Measurements from ENCODE around the gene NTRK2.

Gene NTRK2

DNA sequence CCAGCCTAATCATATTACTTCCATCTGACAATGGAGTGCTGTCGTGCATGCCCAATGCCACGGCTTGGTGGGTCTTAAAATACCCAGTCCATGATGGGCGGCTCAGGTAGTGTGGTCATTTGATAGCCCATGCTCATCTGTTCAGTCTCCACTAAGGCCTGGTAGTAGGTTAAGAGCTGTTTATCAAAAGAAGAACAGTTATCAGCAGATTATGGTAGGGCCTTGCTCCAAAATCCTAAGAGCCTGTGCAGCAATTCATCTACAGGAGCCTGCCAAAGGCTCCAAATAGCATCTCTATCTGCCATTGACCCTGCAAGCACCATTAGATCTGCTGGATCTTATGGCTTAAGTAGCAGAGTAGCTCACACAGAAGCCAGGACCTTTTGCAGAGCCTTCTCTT lies 21.8 kb upstream of the NTRK2 start:
- H3K4me3 ChIP-seq (ENCODE audit: low read depth, low read length): no peak overlapping the region
- no peak for DNase-seq (ENCODE audit: low read depth)
- TF ChIP-seq, protein P1, sequence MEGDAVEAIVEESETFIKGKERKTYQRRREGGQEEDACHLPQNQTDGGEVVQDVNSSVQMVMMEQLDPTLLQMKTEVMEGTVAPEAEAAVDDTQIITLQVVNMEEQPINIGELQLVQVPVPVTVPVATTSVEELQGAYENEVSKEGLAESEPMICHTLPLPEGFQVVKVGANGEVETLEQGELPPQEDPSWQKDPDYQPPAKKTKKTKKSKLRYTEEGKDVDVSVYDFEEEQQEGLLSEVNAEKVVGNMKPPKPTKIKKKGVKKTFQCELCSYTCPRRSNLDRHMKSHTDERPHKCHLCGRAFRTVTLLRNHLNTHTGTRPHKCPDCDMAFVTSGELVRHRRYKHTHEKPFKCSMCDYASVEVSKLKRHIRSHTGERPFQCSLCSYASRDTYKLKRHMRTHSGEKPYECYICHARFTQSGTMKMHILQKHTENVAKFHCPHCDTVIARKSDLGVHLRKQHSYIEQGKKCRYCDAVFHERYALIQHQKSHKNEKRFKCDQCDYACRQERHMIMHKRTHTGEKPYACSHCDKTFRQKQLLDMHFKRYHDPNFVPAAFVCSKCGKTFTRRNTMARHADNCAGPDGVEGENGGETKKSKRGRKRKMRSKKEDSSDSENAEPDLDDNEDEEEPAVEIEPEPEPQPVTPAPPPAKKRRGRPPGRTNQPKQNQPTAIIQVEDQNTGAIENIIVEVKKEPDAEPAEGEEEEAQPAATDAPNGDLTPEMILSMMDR (IDR thresholded peaks at IDR 0.05; ENCODE audit: low read depth, low read length, missing control alignments): no peak

DNA sequence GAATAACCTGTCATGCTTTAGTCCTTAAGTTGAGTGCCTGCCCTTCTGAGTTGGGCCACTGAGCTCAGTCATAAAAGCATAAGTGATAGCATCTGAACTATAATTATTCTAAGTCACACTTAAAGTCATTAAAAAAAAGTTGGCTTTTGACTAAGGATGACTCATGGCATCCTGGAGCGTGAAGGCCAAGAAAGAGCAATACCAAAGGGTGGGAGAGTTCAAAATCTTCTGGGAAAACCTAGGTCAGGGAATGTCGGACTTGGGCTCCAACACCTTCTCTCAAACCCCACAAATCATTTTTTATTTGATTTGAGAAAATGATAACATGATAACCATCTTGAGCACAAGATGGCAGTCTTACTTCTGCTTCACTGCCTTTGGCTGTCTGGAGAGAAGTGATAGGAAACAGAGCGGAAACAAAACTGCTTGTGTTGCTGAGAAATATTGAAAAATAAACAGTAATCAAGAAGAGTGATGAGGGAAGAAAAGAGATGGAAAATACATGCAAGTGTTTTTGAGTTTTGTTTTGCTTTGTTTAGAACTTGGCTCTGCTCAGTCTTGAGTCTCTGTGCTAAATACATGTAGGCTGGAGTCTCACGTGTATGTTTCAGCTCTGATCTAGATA lies 16.9 kb upstream of the NTRK2 start:
- no peak for DNase-seq (ENCODE audit: low read depth)
- H3K4me3 ChIP-seq (ENCODE audit: low read depth, low read length): no peak overlapping the region
- TF ChIP-seq, protein P1 (IDR thresholded peaks at IDR 0.05; ENCODE audit: low read depth, low read length, missing control alignments): peak; percentile 8

DNA sequence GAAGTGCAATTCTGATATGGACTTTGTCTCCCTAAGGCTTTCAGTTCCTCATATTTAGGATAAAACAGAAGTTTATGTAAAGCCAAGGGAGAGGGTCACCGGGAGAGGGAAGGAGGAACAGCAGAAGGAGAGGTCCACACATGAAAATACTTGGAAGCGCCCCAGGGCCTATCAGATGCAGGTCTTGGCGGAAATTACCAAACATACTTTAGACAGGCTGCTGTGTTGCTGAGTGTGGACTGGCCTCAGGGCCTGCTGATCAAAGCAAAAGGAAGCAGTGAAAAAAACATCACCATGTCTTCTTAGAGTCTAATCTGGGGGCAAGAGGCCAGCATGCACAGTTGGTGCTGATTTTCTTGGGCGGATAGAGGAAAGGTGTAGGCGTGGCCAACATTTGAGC lies 14.1 kb upstream of the NTRK2 start:
- H3K4me3 ChIP-seq (ENCODE audit: low read depth, low read length): no peak overlapping the region
- TF ChIP-seq, protein P1 (IDR thresholded peaks at IDR 0.05; ENCODE audit: low read depth, low read length, missing control alignments): no peak
- DNase-seq (ENCODE audit: low read depth): no peak

DNA sequence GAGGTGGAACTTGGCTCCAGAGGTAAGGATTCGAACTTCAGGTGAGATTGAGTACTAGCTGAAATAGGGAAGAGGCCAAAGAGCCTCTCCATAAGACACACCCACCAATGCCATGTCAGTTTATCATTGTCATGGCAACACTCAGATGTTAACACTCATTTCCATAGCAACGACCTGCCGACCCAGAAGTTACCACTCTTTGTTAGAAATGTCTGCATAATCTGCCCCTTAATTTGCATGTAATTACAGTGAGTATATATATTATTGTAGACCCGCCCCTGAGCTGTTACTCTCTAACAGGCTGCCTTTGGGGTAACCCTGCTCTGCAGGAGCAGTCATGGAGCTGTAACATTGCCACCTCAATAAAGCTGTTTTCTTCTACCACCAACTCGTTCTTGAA lies 10.2 kb upstream of the NTRK2 start:
- TF ChIP-seq, protein P1 (IDR thresholded peaks at IDR 0.05; ENCODE audit: low read depth, low read length, missing control alignments): no peak
- DNase-seq (ENCODE audit: low read depth): no peak
- no peak overlapping the region for H3K4me3 ChIP-seq (ENCODE audit: low read depth, low read length)

DNA sequence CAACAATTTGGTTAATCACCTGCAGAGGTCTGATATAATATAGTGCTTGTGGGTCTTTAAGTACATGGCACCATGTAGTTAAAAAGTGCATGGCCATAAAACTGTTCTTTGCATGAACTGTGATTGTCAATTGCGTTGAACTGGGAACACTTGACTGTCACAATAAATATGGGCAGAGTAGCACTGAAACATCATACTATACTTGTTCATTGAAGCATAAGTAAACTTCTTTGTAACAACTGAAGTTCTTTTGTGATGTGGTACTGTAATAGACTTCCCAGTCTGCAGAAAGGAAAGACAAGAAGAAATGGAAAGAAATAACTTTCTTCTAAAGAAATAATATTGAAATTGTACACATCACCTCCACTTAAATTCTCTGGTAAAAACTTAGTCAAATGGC lies 9.8 kb upstream of the NTRK2 start:
- TF ChIP-seq, protein P1 (IDR thresholded peaks at IDR 0.05; ENCODE audit: low read depth, low read length, missing control alignments): no peak

DNA sequence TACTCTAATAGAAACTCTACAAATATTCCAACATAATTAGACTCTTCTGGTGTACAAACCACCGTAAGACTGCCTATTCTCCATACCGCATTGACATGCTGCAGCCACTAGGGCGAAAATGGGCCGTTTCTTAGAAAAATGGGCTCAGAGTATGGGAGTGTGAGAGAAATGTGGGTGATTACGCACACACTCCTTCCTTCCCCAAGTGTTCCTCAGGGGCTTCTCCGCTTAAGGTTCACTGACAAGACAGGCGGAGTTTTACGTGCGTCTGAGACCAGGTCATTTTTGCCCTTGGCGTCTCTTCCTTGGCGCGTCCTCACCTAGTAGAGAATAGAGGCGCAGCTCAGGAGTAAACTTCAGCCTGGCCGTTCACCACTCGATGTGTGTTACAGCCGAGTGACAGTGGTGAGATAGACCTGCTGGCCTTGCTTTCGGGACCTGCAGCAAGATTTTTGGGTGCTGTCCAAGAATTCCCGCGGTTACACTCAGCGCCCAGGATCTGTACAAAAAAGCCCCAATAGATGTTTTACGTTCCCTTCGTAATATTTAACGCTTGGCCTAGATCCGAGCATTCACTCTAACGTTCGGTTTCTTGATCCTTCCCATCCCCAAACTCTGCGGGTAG lies 1.8 kb upstream of the NTRK2 start:
- peak overlapping the region; percentile 4 for H3K4me3 ChIP-seq (ENCODE audit: low read depth, low read length)
- TF ChIP-seq, protein P1 (IDR thresholded peaks at IDR 0.05; ENCODE audit: low read depth, low read length, missing control alignments): peak; percentile 62
- no peak for DNase-seq (ENCODE audit: low read depth)

More for the DNA sequence above, 9.8 kb upstream of the NTRK2 start:
- DNase-seq (ENCODE audit: low read depth): no peak
- no peak overlapping the region for H3K4me3 ChIP-seq (ENCODE audit: low read depth, low read length)

Data from GM12864 (cell line).